ENCODE results near the gene C16orf95. TPM values are rescaled to one million over a fixed set of nuclear protein-coding genes. Genes with fewer than 3 reads are reported as not detected.

The C16orf95 gene
- total RNA-seq, 1 experiment from 2014 or later: 3.8 TPM

DNA sequence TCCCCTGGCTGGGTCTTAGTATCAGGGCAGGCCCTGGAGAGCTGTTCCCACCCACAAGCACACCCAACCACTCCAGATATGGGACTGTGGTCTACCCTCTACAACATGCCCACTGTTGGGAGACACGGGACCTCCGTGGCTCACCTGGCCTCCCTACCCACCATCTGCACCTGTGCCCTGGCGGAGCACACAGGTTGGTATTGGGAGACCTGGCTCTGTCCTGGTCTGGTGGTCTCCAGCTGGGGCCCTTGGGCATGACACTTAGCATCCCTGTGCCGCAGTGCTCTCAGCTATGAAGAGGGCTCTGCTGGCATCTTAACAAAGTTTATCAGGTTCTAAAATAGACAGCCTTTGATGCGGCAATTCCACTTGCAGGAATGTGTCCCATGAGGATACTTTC, 5.8 kb downstream of the C16orf95 start:
- BruUV-seq (replicated peaks): no TSS peak

DNA sequence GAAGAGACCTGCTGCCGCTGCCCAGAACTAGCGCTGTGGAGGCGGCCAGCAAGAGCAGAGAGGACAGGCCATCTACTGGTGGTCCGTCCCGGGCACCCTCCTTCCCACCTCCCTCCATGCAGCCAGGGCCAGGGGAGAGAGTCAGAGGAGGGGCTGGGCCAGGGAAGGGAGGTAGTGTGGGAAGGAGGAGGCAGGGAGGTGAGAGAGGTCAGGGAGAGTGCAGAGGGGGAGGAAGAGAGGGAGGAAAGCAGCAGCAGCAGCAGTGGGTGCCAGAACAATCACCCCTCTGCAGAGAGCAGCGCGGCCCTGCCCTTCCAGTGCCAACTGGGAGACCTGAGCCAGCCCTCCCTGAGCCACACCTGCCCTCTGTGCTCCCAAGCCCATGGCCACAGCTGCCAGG, 6.6 kb downstream of the C16orf95 start:
- Mint-ChIP-seq H3K27ac (ENCODE audit: unreplicated experiment) (no peak overlapping the region), H3K36me3 (ENCODE audit: insufficient read depth, unreplicated experiment) (no peaks in the 10 kb centered on the region), H3K4me3 (ENCODE audit: low read depth, unreplicated experiment) (no peak overlapping the region), H3K4me1 (ENCODE audit: low read depth, unreplicated experiment) (no peaks in the 10 kb centered on the region), H3K27me3 (ENCODE audit: unreplicated experiment) (no peaks in the 10 kb centered on the region), H3K9me3 (ENCODE audit: low read depth, unreplicated experiment) (peaks cover 3% of the 10 kb centered on the region)
- CTCF ChIA-PET: no interaction called here
- TF ChIP-seq, protein P1, sequence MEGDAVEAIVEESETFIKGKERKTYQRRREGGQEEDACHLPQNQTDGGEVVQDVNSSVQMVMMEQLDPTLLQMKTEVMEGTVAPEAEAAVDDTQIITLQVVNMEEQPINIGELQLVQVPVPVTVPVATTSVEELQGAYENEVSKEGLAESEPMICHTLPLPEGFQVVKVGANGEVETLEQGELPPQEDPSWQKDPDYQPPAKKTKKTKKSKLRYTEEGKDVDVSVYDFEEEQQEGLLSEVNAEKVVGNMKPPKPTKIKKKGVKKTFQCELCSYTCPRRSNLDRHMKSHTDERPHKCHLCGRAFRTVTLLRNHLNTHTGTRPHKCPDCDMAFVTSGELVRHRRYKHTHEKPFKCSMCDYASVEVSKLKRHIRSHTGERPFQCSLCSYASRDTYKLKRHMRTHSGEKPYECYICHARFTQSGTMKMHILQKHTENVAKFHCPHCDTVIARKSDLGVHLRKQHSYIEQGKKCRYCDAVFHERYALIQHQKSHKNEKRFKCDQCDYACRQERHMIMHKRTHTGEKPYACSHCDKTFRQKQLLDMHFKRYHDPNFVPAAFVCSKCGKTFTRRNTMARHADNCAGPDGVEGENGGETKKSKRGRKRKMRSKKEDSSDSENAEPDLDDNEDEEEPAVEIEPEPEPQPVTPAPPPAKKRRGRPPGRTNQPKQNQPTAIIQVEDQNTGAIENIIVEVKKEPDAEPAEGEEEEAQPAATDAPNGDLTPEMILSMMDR (IDR thresholded peaks at IDR 0.05; ENCODE audit: unreplicated experiment): no peak
- no peak for DNase-seq
- no TSS peak for BruUV-seq (replicated peaks)
- intact Hi-C loops (cut with micrococcal nuclease; ENCODE audit: unreplicated experiment): loop anchor here (10.0 kb wide), 1 partner anchor 324 kb away; no protein-coding TSS in a partner anchor

More for the DNA sequence above, 5.8 kb downstream of the C16orf95 start:
- H3K4me3 Mint-ChIP-seq (ENCODE audit: low read depth, unreplicated experiment): no peak overlapping the region
- H3K27me3 Mint-ChIP-seq (ENCODE audit: unreplicated experiment): no peaks in the 10 kb centered on the region
- no peaks in the 10 kb centered on the region for H3K36me3 Mint-ChIP-seq (ENCODE audit: insufficient read depth, unreplicated experiment)
- TF ChIP-seq, protein P1 (IDR thresholded peaks at IDR 0.05; ENCODE audit: unreplicated experiment): no peak
- no peak overlapping the region for H3K27ac Mint-ChIP-seq (ENCODE audit: unreplicated experiment)
- CTCF ChIA-PET: interaction anchor here (0.6 kb wide), 1 partner anchor 199 kb away, joined by 4 read pairs; no protein-coding TSS in a partner anchor
- no peaks in the 10 kb centered on the region for H3K4me1 Mint-ChIP-seq (ENCODE audit: low read depth, unreplicated experiment)
- intact Hi-C loops (cut with micrococcal nuclease; ENCODE audit: unreplicated experiment): loop anchor here (10.0 kb wide), 1 partner anchor 323 kb away; no protein-coding TSS in a partner anchor
- H3K9me3 Mint-ChIP-seq (ENCODE audit: low read depth, unreplicated experiment): peaks cover 3% of the 10 kb centered on the region
- no peak for DNase-seq

DNA sequence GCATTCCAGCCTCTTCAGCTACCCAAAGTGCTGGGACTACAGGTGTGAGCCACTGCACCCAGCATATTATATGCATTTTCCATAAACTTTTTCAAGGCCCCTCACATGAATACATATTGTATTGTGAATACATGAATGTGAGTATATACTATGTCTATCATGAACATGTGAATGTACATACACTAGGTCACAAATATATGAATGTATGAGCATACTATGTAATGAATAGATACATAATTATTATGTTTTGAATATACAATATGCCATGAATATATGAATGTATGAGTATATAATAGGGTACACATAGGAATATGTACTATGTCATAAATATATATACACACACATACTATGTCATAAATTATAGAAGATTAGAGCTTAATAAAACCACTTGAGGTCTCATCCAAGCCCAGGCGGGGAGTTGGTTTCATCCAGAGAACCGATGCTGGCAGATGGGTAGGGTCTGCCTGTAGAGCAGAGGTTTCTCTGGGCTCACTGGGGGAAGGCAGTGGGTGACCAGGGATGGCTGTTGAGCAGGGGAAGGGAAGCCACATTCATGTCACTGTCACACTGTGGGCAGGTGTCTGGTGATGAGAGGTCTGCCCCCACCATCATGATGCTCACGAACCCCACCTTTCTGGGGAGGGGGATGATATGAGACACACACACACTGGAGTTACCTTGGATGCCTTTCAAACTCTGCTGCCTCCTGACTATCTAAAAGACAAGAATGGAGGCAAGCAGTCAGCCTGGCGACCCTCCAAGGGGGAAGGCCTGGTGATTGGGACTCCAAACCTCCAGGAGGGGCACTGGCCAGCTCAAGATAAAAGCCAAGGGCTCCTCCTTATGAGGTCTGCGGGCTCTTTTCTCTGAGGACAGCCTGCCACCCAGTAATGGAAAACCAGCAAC, 7.3 kb downstream of the C16orf95 start:
- no peak for DNase-seq
- H3K4me1 Mint-ChIP-seq (ENCODE audit: low read depth, unreplicated experiment): no peaks in the 10 kb centered on the region
- BruUV-seq (replicated peaks): no TSS peak
- no peaks in the 10 kb centered on the region for H3K36me3 Mint-ChIP-seq (ENCODE audit: insufficient read depth, unreplicated experiment)
- intact Hi-C loops (cut with micrococcal nuclease; ENCODE audit: unreplicated experiment): loop anchor here (10.0 kb wide), 1 partner anchor 325 kb away; no protein-coding TSS in a partner anchor
- peaks cover 3% of the 10 kb centered on the region for H3K9me3 Mint-ChIP-seq (ENCODE audit: low read depth, unreplicated experiment)
- no peak overlapping the region for H3K27ac Mint-ChIP-seq (ENCODE audit: unreplicated experiment)
- TF ChIP-seq, protein P1 (IDR thresholded peaks at IDR 0.05; ENCODE audit: unreplicated experiment): no peak
- H3K27me3 Mint-ChIP-seq (ENCODE audit: unreplicated experiment): no peaks in the 10 kb centered on the region
- H3K4me3 Mint-ChIP-seq (ENCODE audit: low read depth, unreplicated experiment): no peak overlapping the region
- CTCF ChIA-PET: no interaction called here

- Mint-ChIP-seq H3K9me3 (ENCODE audit: low read depth, unreplicated experiment) (peaks cover 3% of the 10 kb centered on the region), H3K27ac (ENCODE audit: unreplicated experiment) (no peak overlapping the region), H3K4me1 (ENCODE audit: low read depth, unreplicated experiment) (peaks cover 4% of the 10 kb centered on the region), H3K36me3 (ENCODE audit: insufficient read depth, unreplicated experiment) (no peaks in the 10 kb centered on the region), H3K4me3 (ENCODE audit: low read depth, unreplicated experiment) (no peak overlapping the region), H3K27me3 (ENCODE audit: unreplicated experiment) (no peaks in the 10 kb centered on the region)
- CTCF ChIA-PET: no interaction called here
- TF ChIP-seq, protein P1 (IDR thresholded peaks at IDR 0.05; ENCODE audit: unreplicated experiment): no peak
- intact Hi-C loops (cut with micrococcal nuclease; ENCODE audit: unreplicated experiment): no loop called here
- DNase-seq: no peak
- BruUV-seq (replicated peaks): no TSS peak
Measured at GRCh38 chr16:87308826-87309225, 8.4 kb downstream of the C16orf95 start.

Measured in Calu3 (cell line).